Stomach (tissue), 9 donors: Measurements from ENCODE around the gene ARHGEF2. TPM values are rescaled to one million over a fixed set of nuclear protein-coding genes. Genes with fewer than 3 reads are reported as not detected.
A peak's percentile ranks its signal among the peaks of the same experiment; 100 is the strongest.

Experiments
- DNase-seq, 2 donors: peaks; one replicate each; pipeline versions ENCODE4 v3.0.0 to v3.0.0-alpha.2; 2013 to 2019
- H3K27ac ChIP-seq, 5 donors: fragments of 200-600 bp in 4 of 5; sonication (generic) in 4 of 5; one replicate each; pipeline ENCODE4 v1.5.1; 2013 to 2019; ENCODE audit warnings: mild to moderate bottlenecking in 1 of 5, moderate library complexity in 1 of 5
- H3K27me3 ChIP-seq, 3 donors: fragments of 200-600 bp; sonication (generic); one replicate each; pipeline ENCODE4 v1.5.1; 2017 to 2019; ENCODE audit warnings: mixed run types in 1 of 3
- H3K36me3 ChIP-seq, 4 donors: fragments of 200-600 bp; sonication (generic); 1 replicate in 3 of 4; 2 replicates in 1 of 4; pipeline ENCODE4 v1.5.1; 2016 to 2019
- H3K4me1 ChIP-seq, 4 donors: fragments of 200-600 bp; sonication (generic); one replicate each; pipeline ENCODE4 v1.5.1; 2016 to 2019
- H3K4me3 ChIP-seq, 4 donors: fragments of 200-600 bp; sonication (generic) in 3 of 4; one replicate each; pipeline ENCODE4 v1.5.1; 2016 to 2019; ENCODE audit warnings: mild to moderate bottlenecking in 1 of 4
- H3K9me3 ChIP-seq, 4 donors: fragments of 200-600 bp; sonication (generic); one replicate each; pipeline ENCODE4 v1.5.1; 2016 to 2019
- EP300 ChIP-seq: sonication (generic); formaldehyde crosslinking; IDR thresholded peaks from one replicate; pipeline ENCODE4 v1.6.1; 2017; ENCODE audit warnings: antibody characterized with exemption
- POLR2A ChIP-seq, 4 donors: fragments of 450-650 bp; IDR thresholded peaks; one replicate each; pipeline ENCODE4 v1.6.1; 2016; ENCODE audit warnings: antibody characterized with exemption in 4 of 4, control low read depth in 2 of 4, mild to moderate bottlenecking in 1 of 4, moderate library complexity in 1 of 4
- POLR2AphosphoS5 ChIP-seq, 3 donors: sonication (generic); formaldehyde crosslinking; IDR thresholded peaks; one replicate each; pipeline ENCODE4 v1.6.1; 2016; ENCODE audit warnings: antibody characterized with exemption in 3 of 3
- WGBS, 5 donors: extraction: QIAGEN DNeasy Blood & Tissue Kit in 3 of 5; methylation state at CpG; one replicate each; pipeline versions ENCODE4 v1.1.5 to v1.1.7; 2013 to 2018; 5-methylcytosine and 5-hydroxymethylcytosine counted together
- intact Hi-C: fragments of 100-400 bp; cut with DNase I; formaldehyde crosslinking; loops from one replicate; pipeline ENCODE4 v1.15.1; 2023; ENCODE audit warnings: low total_unique reads
- polyA plus RNA-seq, 3 donors: library from polyadenylated mRNA; stranded (reverse); fragments of 200-250 nt; gene quantifications; one replicate each; pipeline ENCODE4 v1.2.3, GENCODE V29; 2013
- total RNA-seq, 5 donors: library from RNA; depleted of rRNA; stranded (reverse); fragments of >200 nt; gene quantifications; one replicate each; pipeline versions ENCODE4 v1.1.0 to v1.2.3, GENCODE V29; 2014 to 2016
- TF ChIP-seq, protein P1 (sequence below), 7 experiments: fragments of 450-650 bp in 4 of 7; fragments of 200-600 bp in 3 of 7; sonication (generic) in 3 of 7; IDR thresholded peaks; one replicate each; pipeline ENCODE4 v1.5.1; 2016 to 2019; ENCODE audit warnings: antibody characterized with exemption in 7 of 7, control low read depth in 2 of 7, mild to moderate bottlenecking in 1 of 7
- donor health status: healthy with polysubstance abuse.
- donor health status: Bipolar disorder and iron deficiency.
- donor health status: healthy.

The ARHGEF2 gene
- total and polyA plus RNA-seq, 8 donors, result 20.4 to 376 (median 66.5) TPM

DNA sequence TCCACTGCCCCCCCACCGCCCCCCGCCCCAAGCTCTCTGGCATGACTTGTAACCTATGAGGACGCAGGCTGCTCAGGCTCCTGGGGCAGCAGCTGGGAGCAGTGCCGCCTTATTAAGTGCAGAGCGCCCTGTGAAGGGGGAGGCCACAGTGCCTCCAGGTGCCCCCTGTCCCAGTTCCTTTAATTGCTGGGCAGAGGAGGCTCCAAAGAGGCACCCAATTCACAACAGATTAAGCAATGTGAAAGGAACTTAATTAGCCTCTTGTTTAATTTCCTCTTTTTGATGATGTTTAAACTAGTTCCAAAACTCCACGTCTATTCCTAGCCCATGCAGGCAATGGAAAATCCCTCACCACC is 33.9 kb downstream of the ARHGEF2 start:
- 10 to 48% (median 45%) methylated on average over 4 to 6 of the region's 6 CpGs for WGBS, 5 donors
- Histone ChIP-seq H3K4me1 (peaks cover 33 to 81% (median 58%) of the 10 kb centered on the region in 4 donors), H3K9me3 (no peaks in the 10 kb centered on the region), H3K27ac (peak overlapping the region in 3 of 5 donors; percentile 7 to 71 (median 43)), H3K4me3 (no peak overlapping the region), H3K36me3 (peaks cover 21 to 37% (median 33%) of the 10 kb centered on the region in 4 donors), H3K27me3 (no peaks in the 10 kb centered on the region)
- TF ChIP-seq POLR2AphosphoS5 (IDR thresholded peaks at IDR 0.05), result no peak
- TF ChIP-seq POLR2A (IDR thresholded peaks at IDR 0.05), result no peak
- TF ChIP-seq, protein P1, sequence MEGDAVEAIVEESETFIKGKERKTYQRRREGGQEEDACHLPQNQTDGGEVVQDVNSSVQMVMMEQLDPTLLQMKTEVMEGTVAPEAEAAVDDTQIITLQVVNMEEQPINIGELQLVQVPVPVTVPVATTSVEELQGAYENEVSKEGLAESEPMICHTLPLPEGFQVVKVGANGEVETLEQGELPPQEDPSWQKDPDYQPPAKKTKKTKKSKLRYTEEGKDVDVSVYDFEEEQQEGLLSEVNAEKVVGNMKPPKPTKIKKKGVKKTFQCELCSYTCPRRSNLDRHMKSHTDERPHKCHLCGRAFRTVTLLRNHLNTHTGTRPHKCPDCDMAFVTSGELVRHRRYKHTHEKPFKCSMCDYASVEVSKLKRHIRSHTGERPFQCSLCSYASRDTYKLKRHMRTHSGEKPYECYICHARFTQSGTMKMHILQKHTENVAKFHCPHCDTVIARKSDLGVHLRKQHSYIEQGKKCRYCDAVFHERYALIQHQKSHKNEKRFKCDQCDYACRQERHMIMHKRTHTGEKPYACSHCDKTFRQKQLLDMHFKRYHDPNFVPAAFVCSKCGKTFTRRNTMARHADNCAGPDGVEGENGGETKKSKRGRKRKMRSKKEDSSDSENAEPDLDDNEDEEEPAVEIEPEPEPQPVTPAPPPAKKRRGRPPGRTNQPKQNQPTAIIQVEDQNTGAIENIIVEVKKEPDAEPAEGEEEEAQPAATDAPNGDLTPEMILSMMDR (IDR thresholded peaks at IDR 0.05), result no peak
- TF ChIP-seq EP300, result no peak
- DNase-seq, result no peak
- intact Hi-C loops, result loop anchor here (5.0 kb wide), 1 partner anchor 48 kb away; no protein-coding TSS in a partner anchor

- WGBS, 5 donors, result 68 to 85% (median 69%) methylated on average over 9 to 11 of the region's 11 CpGs
- TF ChIP-seq, protein P1 (IDR thresholded peaks at IDR 0.05), result no peak
- TF ChIP-seq POLR2A (IDR thresholded peaks at IDR 0.05), result no peak
- no peak for TF ChIP-seq POLR2AphosphoS5 (IDR thresholded peaks at IDR 0.05)
- TF ChIP-seq EP300, result no peak
- peaks cover 6 to 20% (median 15%) of the 10 kb centered on the region in 4 donors for H3K36me3 ChIP-seq
- no peaks in the 10 kb centered on the region for H3K27me3 ChIP-seq
- no peaks in the 10 kb centered on the region for H3K9me3 ChIP-seq
- H3K4me1 ChIP-seq, result peaks cover 33 to 97% (median 65%) of the 10 kb centered on the region in 4 donors
- DNase-seq, result no peak
- H3K27ac ChIP-seq, result peak overlapping the region in 3 of 5 donors; percentile 14 to 89 (median 88)
- intact Hi-C loops, result loop anchor here (5.0 kb wide), 1 partner anchor 50 kb away; no protein-coding TSS in a partner anchor
- H3K4me3 ChIP-seq, result no peak overlapping the region
Observed at GRCh38 chr1:155942578-155943141, 35.7 kb downstream of the ARHGEF2 start.

- intact Hi-C loops, result loop anchor here (5.0 kb wide), 1 partner anchor 50 kb away; no protein-coding TSS in a partner anchor
- DNase-seq, result no peak
- Histone ChIP-seq H3K36me3 (peaks cover 0 to 13% (median 8%) of the 10 kb centered on the region in 4 donors), H3K4me1 (peaks cover 33 to 91% (median 63%) of the 10 kb centered on the region in 4 donors), H3K9me3 (no peaks in the 10 kb centered on the region), H3K4me3 (no peak overlapping the region), H3K27me3 (no peaks in the 10 kb centered on the region), H3K27ac (peak overlapping the region; percentile 76 to 89 (median 81))
- TF ChIP-seq EP300 (no peak), POLR2AphosphoS5 (IDR thresholded peaks at IDR 0.05) (no peak), POLR2A (IDR thresholded peaks at IDR 0.05) (no peak)
- TF ChIP-seq, protein P1 (IDR thresholded peaks at IDR 0.05), result no peak
- 78 to 90% (median 81%) methylated on average over 20 to 29 of the region's 29 CpGs for WGBS, 5 donors
Observed at GRCh38 chr1:155941845-155942531, 36.4 kb downstream of the ARHGEF2 start.

DNA sequence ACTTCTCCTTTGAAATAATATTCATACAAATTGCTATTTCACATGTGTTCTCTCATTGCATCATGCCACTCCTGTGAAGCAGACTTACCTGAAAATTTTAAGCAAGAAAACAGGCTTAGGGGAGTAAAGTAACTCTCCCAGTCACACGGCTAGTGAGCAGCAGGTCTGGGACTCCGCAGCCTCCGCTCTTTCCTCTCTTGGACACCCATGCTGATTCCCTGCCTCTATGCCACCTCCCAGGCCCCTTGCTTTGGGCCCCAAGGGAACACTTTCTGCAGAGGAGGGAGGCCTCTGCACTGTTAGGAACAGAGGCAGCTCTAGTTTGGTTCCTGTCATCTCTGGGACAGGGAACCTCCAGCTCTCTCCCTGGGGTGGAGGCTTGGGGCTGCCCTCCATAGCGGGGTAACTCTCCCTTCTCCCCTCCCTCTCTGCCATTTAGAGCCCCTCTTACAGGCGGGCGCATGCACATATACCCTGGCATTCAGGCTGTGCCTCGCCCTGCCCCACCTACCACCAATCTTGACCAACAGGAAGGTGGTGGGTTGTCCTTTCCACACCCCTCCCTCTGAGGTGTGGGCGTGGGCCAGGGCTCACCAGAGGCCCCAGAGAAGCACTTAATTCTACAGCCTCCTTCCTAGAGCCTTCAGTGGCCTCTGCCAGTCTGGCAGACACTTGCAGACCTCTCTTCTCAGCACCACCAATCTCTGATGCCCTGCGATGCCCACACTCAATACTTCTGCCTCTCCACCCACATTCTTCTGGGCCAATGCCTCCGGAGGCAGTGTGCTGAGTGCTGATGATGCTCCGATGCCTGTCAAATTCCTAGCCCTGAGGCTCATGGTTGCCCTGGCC is 37.1 kb downstream of the ARHGEF2 start, which contains the start of gene RXFP4:
Gene RXFP4 (plus strand): TSS at position 646 of the 852 bp plus-strand sequence. CDS start 72 bp downstream, at position 718.
- WGBS, 5 donors, result 29 to 52% (median 39%) methylated on average over 11 of the region's 11 CpGs
- H3K4me1 ChIP-seq, result peaks cover 33 to 83% (median 59%) of the 10 kb centered on the region in 4 donors
- peak in 2 of 3 donors; percentile 47 to 71 for TF ChIP-seq POLR2AphosphoS5 (IDR thresholded peaks at IDR 0.05)
- TF ChIP-seq POLR2A (IDR thresholded peaks at IDR 0.05), result no peak
- TF ChIP-seq, protein P1 (IDR thresholded peaks at IDR 0.05), result no peak
- TF ChIP-seq EP300, result no peak
- DNase-seq, result peak; percentile 67 to 77
- H3K9me3 ChIP-seq, result no peaks in the 10 kb centered on the region
- intact Hi-C loops, result loop anchor here (5.0 kb wide), 1 partner anchor 51 kb away; no protein-coding TSS in a partner anchor
- H3K27me3 ChIP-seq, result no peaks in the 10 kb centered on the region
- H3K4me3 ChIP-seq, result no peak within 1 kb of the TSS
- peak within 1 kb of the TSS; percentile 76 to 89 (median 85) for H3K27ac ChIP-seq
- H3K36me3 ChIP-seq, result peaks cover 0 to 5% (median under 1%) of the 10 kb centered on the region in 4 donors
